ENCODE data around the gene CD96.
"Not testable (repeated sequence)": the region's sequence is repeated elsewhere in the genome, so short reads cannot be mapped to it uniquely, and the experiment has no call there.

Gene CD96

GRCh38 chr3:111627092-111627491, 85.1 kb downstream of the CD96 start:
- no peak for DNase-seq (ENCODE audit: low spot score)

GRCh38 chr3:111629018-111629417, 87.0 kb downstream of the CD96 start:
- DNase-seq (ENCODE audit: low spot score) = not testable (repeated sequence)

GRCh38 chr3:111630638-111631037, 88.6 kb downstream of the CD96 start:
- not testable (repeated sequence) for DNase-seq (ENCODE audit: low spot score)

- no peak for DNase-seq (ENCODE audit: low spot score)
Measured at GRCh38 chr3:111635403-111635802, 93.4 kb downstream of the CD96 start.

- no peak for DNase-seq (ENCODE audit: low spot score)
Measured at GRCh38 chr3:111636366-111636885, 94.4 kb downstream of the CD96 start.

- no peak for DNase-seq (ENCODE audit: low spot score)
Measured at GRCh38 chr3:111639316-111639715, 97.3 kb downstream of the CD96 start.

- DNase-seq (ENCODE audit: low spot score) = no peak
Measured at GRCh38 chr3:111648991-111649579, 107.1 kb downstream of the CD96 start.

- DNase-seq (ENCODE audit: low spot score) = no peak
Measured at GRCh38 chr3:111650378-111651275, 108.6 kb downstream of the CD96 start.

GRCh38 chr3:111652492-111653180, 110.6 kb downstream of the CD96 start:
- DNase-seq (ENCODE audit: low spot score) = no peak

GRCh38 chr3:111653766-111654165, 111.8 kb downstream of the CD96 start:
- DNase-seq (ENCODE audit: low spot score) = no peak

- no peak for DNase-seq (ENCODE audit: low spot score)
Measured at GRCh38 chr3:111662012-111662411, 120.0 kb downstream of the CD96 start.

- no peak for DNase-seq (ENCODE audit: low spot score)
Measured at GRCh38 chr3:111662907-111663306, 120.9 kb downstream of the CD96 start.

- no peak for DNase-seq (ENCODE audit: low spot score)
Measured at GRCh38 chr3:111666041-111666735, 124.2 kb downstream of the CD96 start.

- DNase-seq (ENCODE audit: low spot score) = no peak
Measured at GRCh38 chr3:111667170-111667569, 125.2 kb downstream of the CD96 start.

- peak; percentile 93 for DNase-seq (ENCODE audit: low spot score)
Measured at GRCh38 chr3:111667621-111668239, 125.7 kb downstream of the CD96 start.

- DNase-seq (ENCODE audit: low spot score) = no peak
Measured at GRCh38 chr3:111668326-111668725, 126.3 kb downstream of the CD96 start.

- peak; percentile 68 for DNase-seq (ENCODE audit: low spot score)
Measured at GRCh38 chr3:111668888-111669488, 127.0 kb downstream of the CD96 start.

GRCh38 chr3:111669926-111670630, 128.1 kb downstream of the CD96 start:
- DNase-seq (ENCODE audit: low spot score) = no peak

GRCh38 chr3:111672461-111672860, 130.5 kb downstream of the CD96 start:
- DNase-seq (ENCODE audit: low spot score) = not testable (repeated sequence)

- no peak for DNase-seq (ENCODE audit: low spot score)
Measured at GRCh38 chr3:111675846-111676210, 133.8 kb downstream of the CD96 start.
